ENCODE measurements around the gene CDCA5.

DNA sequence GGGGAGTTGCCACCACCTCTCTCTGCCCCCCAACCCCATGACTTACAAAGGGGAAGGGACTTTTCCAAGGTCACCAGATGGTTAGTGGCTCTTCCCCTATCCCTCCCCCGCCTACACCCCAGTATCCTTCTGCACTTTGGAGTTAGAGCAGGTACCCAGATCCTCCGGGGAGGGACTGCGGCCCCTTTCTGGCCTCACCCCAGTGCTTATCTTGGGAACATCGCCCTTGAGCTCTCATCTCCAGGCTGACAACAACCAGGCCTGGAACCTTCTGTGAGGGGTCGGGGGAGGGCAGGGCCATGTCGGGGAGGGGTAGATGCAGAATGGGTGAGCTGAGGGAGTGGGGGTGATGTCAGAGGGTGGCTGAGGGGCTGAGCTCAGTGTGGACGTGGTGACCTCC, 18.0 kb downstream of the CDCA5 start:
- TF ChIP-seq REST (IDR thresholded peaks at IDR 0.05) (no peak), HOXA7 (CRISPR knock-in tag; IDR thresholded peaks at IDR 0.05) (no peak), MYC (IDR thresholded peaks at IDR 0.05; ENCODE audit: borderline replicate concordance, low read length) (no peak), MAX (IDR thresholded peaks at IDR 0.05) (no peak), POLR2AphosphoS2 (conservative IDR thresholded peaks at IDR 0.05; ENCODE audit: low read length) (no peak), CHD2 (IDR thresholded peaks at IDR 0.05; ENCODE audit: low read length, partially characterized antibody) (no peak)
- TF ChIP-seq, protein P1, sequence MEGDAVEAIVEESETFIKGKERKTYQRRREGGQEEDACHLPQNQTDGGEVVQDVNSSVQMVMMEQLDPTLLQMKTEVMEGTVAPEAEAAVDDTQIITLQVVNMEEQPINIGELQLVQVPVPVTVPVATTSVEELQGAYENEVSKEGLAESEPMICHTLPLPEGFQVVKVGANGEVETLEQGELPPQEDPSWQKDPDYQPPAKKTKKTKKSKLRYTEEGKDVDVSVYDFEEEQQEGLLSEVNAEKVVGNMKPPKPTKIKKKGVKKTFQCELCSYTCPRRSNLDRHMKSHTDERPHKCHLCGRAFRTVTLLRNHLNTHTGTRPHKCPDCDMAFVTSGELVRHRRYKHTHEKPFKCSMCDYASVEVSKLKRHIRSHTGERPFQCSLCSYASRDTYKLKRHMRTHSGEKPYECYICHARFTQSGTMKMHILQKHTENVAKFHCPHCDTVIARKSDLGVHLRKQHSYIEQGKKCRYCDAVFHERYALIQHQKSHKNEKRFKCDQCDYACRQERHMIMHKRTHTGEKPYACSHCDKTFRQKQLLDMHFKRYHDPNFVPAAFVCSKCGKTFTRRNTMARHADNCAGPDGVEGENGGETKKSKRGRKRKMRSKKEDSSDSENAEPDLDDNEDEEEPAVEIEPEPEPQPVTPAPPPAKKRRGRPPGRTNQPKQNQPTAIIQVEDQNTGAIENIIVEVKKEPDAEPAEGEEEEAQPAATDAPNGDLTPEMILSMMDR (IDR thresholded peaks at IDR 0.05), result no peak
